Activated CD4-positive, alpha-beta T cell treated with anti-CD3 and anti-CD28 coated beads, Interleukin-2, amount 10 ng/mL, durations not matched to agents 7 days and 5 days (primary cell): ENCODE data around the gene NKX6-2. TPM values are rescaled to one million over a fixed set of nuclear protein-coding genes. Genes with fewer than 3 reads are reported as not detected.

Experiments used
- CTCF ChIA-PET: fragments of 350-600 bp; sonication (Branson Sonifier 250); formaldehyde crosslinking; loops from one replicate; lab custom pipeline; 2021; ENCODE audit warnings: antibody characterized with exemption; lab: Charles Lee
- POLR2A ChIA-PET: fragments of 350-600 bp; sonication (Branson Sonifier 250); formaldehyde crosslinking; loops from one replicate; lab custom pipeline; 2021; ENCODE audit warnings: antibody characterized with exemption; lab: Charles Lee
- DNase-seq: peaks from one replicate; pipeline ENCODE4 v3.0.0-alpha.2; 2020
- H3K27ac Mint-ChIP-seq: one replicate; pipeline ENCODE4 v1.8.0; 2021; ENCODE audit warnings: mild to moderate bottlenecking, moderate library complexity, mixed read lengths
- H3K27me3 Mint-ChIP-seq: one replicate; pipeline ENCODE4 v1.8.0; 2021; ENCODE audit warnings: mixed read lengths
- H3K36me3 Mint-ChIP-seq: one replicate; pipeline ENCODE4 v1.8.0; 2021; ENCODE audit warnings: low read depth, mixed read lengths
- H3K4me1 Mint-ChIP-seq: one replicate; pipeline ENCODE4 v1.8.0; 2021; ENCODE audit warnings: mixed read lengths
- H3K4me3 Mint-ChIP-seq: one replicate; pipeline ENCODE4 v1.8.0; 2021; ENCODE audit warnings: mild to moderate bottlenecking, moderate library complexity, mixed read lengths
- H3K9me3 Mint-ChIP-seq: one replicate; pipeline ENCODE4 v1.8.0; 2021; ENCODE audit warnings: mixed read lengths
- total RNA-seq, 2 experiments: library from RNA; stranded (reverse); gene quantifications; one replicate each; pipeline ENCODE4 v1.2.3, GENCODE V29; 2021

Gene NKX6-2
- total RNA-seq, 2 experiments from 2014 or later: not detected

GRCh38 chr10:132810141-132810806, 24.3 kb upstream of the NKX6-2 start:
- H3K27ac Mint-ChIP-seq: no peak overlapping the region
- POLR2A ChIA-PET: no interaction called here
- H3K9me3 Mint-ChIP-seq: no peaks in the 10 kb centered on the region
- H3K4me3 Mint-ChIP-seq: no peak overlapping the region
- H3K36me3 Mint-ChIP-seq: no peaks in the 10 kb centered on the region
- no peak for DNase-seq
- no peaks in the 10 kb centered on the region for H3K27me3 Mint-ChIP-seq
- CTCF ChIA-PET: interaction anchor here (1.5 kb wide), 1 partner anchor 14 kb away, joined by 3 read pairs; no protein-coding TSS in a partner anchor
- H3K4me1 Mint-ChIP-seq: no peaks in the 10 kb centered on the region

- Mint-ChIP-seq H3K9me3 (no peaks in the 10 kb centered on the region), H3K36me3 (no peaks in the 10 kb centered on the region), H3K4me1 (no peaks in the 10 kb centered on the region), H3K4me3 (no peak overlapping the region), H3K27me3 (no peaks in the 10 kb centered on the region), H3K27ac (no peak overlapping the region)
- CTCF ChIA-PET: interaction anchor here (0.6 kb wide), 1 partner anchor 130 kb away, joined by 4 read pairs; no protein-coding TSS in a partner anchor
- POLR2A ChIA-PET: no interaction called here
- no peak for DNase-seq
Observed at GRCh38 chr10:132809232-132810140, 23.5 kb upstream of the NKX6-2 start.

- H3K36me3 Mint-ChIP-seq: no peaks in the 10 kb centered on the region
- H3K4me1 Mint-ChIP-seq: no peaks in the 10 kb centered on the region
- H3K27me3 Mint-ChIP-seq: no peaks in the 10 kb centered on the region
- no peaks in the 10 kb centered on the region for H3K9me3 Mint-ChIP-seq
- no peak overlapping the region for H3K27ac Mint-ChIP-seq
- no peak for DNase-seq
- CTCF ChIA-PET: interaction anchor here (0.6 kb wide), 1 partner anchor 129 kb away, joined by 4 read pairs; no protein-coding TSS in a partner anchor
- H3K4me3 Mint-ChIP-seq: no peak overlapping the region
- POLR2A ChIA-PET: no interaction called here
Observed at GRCh38 chr10:132808383-132809231, 22.7 kb upstream of the NKX6-2 start.

GRCh38 chr10:132807621-132808049, 21.7 kb upstream of the NKX6-2 start:
- Mint-ChIP-seq H3K9me3 (no peaks in the 10 kb centered on the region), H3K27ac (no peak overlapping the region), H3K36me3 (no peaks in the 10 kb centered on the region), H3K4me3 (no peak overlapping the region), H3K27me3 (no peaks in the 10 kb centered on the region), H3K4me1 (no peaks in the 10 kb centered on the region)
- DNase-seq: no peak
- ChIA-PET CTCF (no interaction called here), POLR2A (no interaction called here)

- Mint-ChIP-seq H3K27me3 (no peaks in the 10 kb centered on the region), H3K4me3 (no peak overlapping the region)
- CTCF ChIA-PET: interaction anchor here (1.2 kb wide), 1 partner anchor 9 kb away, joined by 3 read pairs; no protein-coding TSS in a partner anchor
Observed at GRCh38 chr10:132806561-132807003, 20.6 kb upstream of the NKX6-2 start.

GRCh38 chr10:132806110-132806509, 20.2 kb upstream of the NKX6-2 start:
- CTCF ChIA-PET: interaction anchor here (1.2 kb wide), 1 partner anchor 8 kb away, joined by 3 read pairs; no protein-coding TSS in a partner anchor
- no peaks in the 10 kb centered on the region for H3K4me1 Mint-ChIP-seq
- no peaks in the 10 kb centered on the region for H3K36me3 Mint-ChIP-seq
- H3K27ac Mint-ChIP-seq: no peak overlapping the region
- no peaks in the 10 kb centered on the region for H3K9me3 Mint-ChIP-seq
- H3K4me3 Mint-ChIP-seq: no peak overlapping the region
- POLR2A ChIA-PET: no interaction called here
- no peak for DNase-seq
- no peaks in the 10 kb centered on the region for H3K27me3 Mint-ChIP-seq

More at GRCh38 chr10:132806561-132807003, 20.6 kb upstream of the NKX6-2 start:
- Mint-ChIP-seq H3K36me3 (no peaks in the 10 kb centered on the region), H3K27ac (no peak overlapping the region), H3K4me1 (no peaks in the 10 kb centered on the region), H3K9me3 (no peaks in the 10 kb centered on the region)
- DNase-seq: no peak
- POLR2A ChIA-PET: no interaction called here

GRCh38 chr10:132805599-132805998, 19.7 kb upstream of the NKX6-2 start:
- Mint-ChIP-seq H3K36me3 (no peaks in the 10 kb centered on the region), H3K4me3 (no peak overlapping the region), H3K27me3 (no peaks in the 10 kb centered on the region), H3K4me1 (no peaks in the 10 kb centered on the region), H3K27ac (no peak overlapping the region), H3K9me3 (no peaks in the 10 kb centered on the region)
- DNase-seq: no peak
- CTCF ChIA-PET: interaction anchor here (0.5 kb wide), 1 partner anchor 623 kb away, joined by 4 read pairs; no protein-coding TSS in a partner anchor
- POLR2A ChIA-PET: no interaction called here

- no peak for DNase-seq
- no peaks in the 10 kb centered on the region for H3K4me1 Mint-ChIP-seq
- no peak overlapping the region for H3K4me3 Mint-ChIP-seq
- ChIA-PET CTCF (interaction anchor here (0.5 kb wide), 1 partner anchor 624 kb away, joined by 4 read pairs; no protein-coding TSS in a partner anchor), POLR2A (no interaction called here)
- no peak overlapping the region for H3K27ac Mint-ChIP-seq
- no peaks in the 10 kb centered on the region for H3K27me3 Mint-ChIP-seq
- no peaks in the 10 kb centered on the region for H3K36me3 Mint-ChIP-seq
- H3K9me3 Mint-ChIP-seq: no peaks in the 10 kb centered on the region
Observed at GRCh38 chr10:132804785-132805426, 19.0 kb upstream of the NKX6-2 start.

- H3K27me3 Mint-ChIP-seq: no peaks in the 10 kb centered on the region
- POLR2A ChIA-PET: no interaction called here
- H3K27ac Mint-ChIP-seq: no peak overlapping the region
- DNase-seq: no peak
- H3K36me3 Mint-ChIP-seq: no peaks in the 10 kb centered on the region
- no peaks in the 10 kb centered on the region for H3K9me3 Mint-ChIP-seq
- no peaks in the 10 kb centered on the region for H3K4me1 Mint-ChIP-seq
- CTCF ChIA-PET: no interaction called here
- no peak overlapping the region for H3K4me3 Mint-ChIP-seq
Observed at GRCh38 chr10:132804287-132804686, 18.3 kb upstream of the NKX6-2 start.

- H3K9me3 Mint-ChIP-seq: no peaks in the 10 kb centered on the region
- ChIA-PET CTCF (no interaction called here), POLR2A (no interaction called here)
- H3K36me3 Mint-ChIP-seq: no peaks in the 10 kb centered on the region
- no peaks in the 10 kb centered on the region for H3K4me1 Mint-ChIP-seq
- H3K4me3 Mint-ChIP-seq: no peak overlapping the region
- no peaks in the 10 kb centered on the region for H3K27me3 Mint-ChIP-seq
- DNase-seq: no peak
- no peak overlapping the region for H3K27ac Mint-ChIP-seq
Observed at GRCh38 chr10:132803416-132804210, 17.7 kb upstream of the NKX6-2 start.

- Mint-ChIP-seq H3K9me3 (no peaks in the 10 kb centered on the region), H3K4me1 (no peaks in the 10 kb centered on the region), H3K36me3 (no peaks in the 10 kb centered on the region), H3K27ac (no peak overlapping the region), H3K4me3 (no peak overlapping the region), H3K27me3 (no peaks in the 10 kb centered on the region)
- POLR2A ChIA-PET: no interaction called here
- no peak for DNase-seq
- CTCF ChIA-PET: no interaction called here
Observed at GRCh38 chr10:132802694-132803320, 16.9 kb upstream of the NKX6-2 start.
